ENCODE data around the gene ZFAND3. TPM values are rescaled to one million over a fixed set of nuclear protein-coding genes. Genes with fewer than 3 reads are reported as not detected.
"Not testable (repeated sequence)": the region's sequence is repeated elsewhere in the genome, so short reads cannot be mapped to it uniquely, and the experiment has no call there.

Gene ZFAND3
- total RNA-seq, 4 donors from 2014 or later: 45.0 to 55.2 (median 49.5) TPM

DNA sequence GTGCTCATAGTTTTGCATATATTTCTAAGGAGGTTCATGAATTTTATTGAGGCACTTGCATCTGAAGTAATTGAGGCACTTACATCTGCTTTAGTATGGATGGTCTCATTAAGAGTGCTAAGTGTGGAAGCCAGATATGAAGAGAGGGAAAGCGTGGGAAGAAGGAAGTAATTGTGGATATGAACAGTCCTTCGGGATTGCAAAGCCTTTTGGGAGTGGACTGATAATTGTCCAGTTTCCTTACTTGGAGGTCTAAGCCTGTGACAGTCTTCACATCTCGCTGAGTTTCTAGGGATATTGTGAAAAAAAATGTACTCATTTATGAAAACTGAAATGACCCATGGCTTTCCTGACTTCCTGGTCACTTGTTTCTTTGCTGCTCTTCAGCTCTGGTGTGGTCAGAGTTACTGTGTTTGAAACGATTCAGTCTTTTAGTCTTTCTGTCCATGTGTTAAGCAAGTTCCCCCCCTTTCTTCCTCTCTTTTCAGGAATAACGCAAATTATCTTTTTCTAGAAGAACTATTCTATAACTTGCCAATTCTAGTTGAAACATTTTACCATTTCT lies 137.3 kb downstream of the ZFAND3 start:
- no peak for ATAC-seq
- Histone ChIP-seq H3K27me3 (no peaks in the 10 kb centered on the region), H3K9me3 (no peaks in the 10 kb centered on the region), H3K27ac (no peak overlapping the region), H3K4me1 (peaks cover 38 to 70% of the 10 kb centered on the region in 2 donors), H3K4me3 (no peak overlapping the region), H3K36me3 (no peaks in the 10 kb centered on the region)
- intact Hi-C loops (cut with DNase I; ENCODE audit: low total_unique reads): no loop called here
- in situ Hi-C loops (cut with MboI; ENCODE audit: low sequenced_read_pairs in 4 of 4): no loop called here
- no peak for DNase-seq
- TF ChIP-seq, protein P1, sequence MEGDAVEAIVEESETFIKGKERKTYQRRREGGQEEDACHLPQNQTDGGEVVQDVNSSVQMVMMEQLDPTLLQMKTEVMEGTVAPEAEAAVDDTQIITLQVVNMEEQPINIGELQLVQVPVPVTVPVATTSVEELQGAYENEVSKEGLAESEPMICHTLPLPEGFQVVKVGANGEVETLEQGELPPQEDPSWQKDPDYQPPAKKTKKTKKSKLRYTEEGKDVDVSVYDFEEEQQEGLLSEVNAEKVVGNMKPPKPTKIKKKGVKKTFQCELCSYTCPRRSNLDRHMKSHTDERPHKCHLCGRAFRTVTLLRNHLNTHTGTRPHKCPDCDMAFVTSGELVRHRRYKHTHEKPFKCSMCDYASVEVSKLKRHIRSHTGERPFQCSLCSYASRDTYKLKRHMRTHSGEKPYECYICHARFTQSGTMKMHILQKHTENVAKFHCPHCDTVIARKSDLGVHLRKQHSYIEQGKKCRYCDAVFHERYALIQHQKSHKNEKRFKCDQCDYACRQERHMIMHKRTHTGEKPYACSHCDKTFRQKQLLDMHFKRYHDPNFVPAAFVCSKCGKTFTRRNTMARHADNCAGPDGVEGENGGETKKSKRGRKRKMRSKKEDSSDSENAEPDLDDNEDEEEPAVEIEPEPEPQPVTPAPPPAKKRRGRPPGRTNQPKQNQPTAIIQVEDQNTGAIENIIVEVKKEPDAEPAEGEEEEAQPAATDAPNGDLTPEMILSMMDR (IDR thresholded peaks at IDR 0.05 in 4 of 5, conservative IDR thresholded peaks at IDR 0.05 in 1 of 5): no peak
- no peak for TF ChIP-seq POLR2A (IDR thresholded peaks at IDR 0.05)

DNA sequence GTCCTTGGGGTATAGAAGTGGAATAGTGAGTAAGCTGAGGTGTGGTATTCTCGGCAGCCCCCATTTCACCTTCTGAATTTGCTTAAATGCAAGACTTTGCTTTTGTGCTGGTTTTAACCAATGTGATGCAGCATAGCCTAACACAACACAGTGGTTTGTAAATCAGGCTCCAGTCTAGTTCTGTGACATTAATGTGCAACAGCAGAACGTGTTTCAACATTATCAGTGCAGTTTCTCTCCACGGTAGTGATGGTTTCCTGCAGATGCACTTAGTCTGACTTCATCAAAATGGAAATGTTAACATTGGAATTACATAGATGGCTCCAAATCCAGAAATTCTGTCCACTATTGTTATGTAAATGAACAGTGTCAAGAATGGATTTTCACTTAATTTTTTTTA lies 139.5 kb downstream of the ZFAND3 start:
- ATAC-seq (no peak), DNase-seq (no peak)
- H3K27ac ChIP-seq: no peak overlapping the region
- in situ Hi-C loops (cut with MboI; ENCODE audit: low sequenced_read_pairs in 4 of 4): no loop called here
- no peak overlapping the region for H3K4me3 ChIP-seq
- H3K36me3 ChIP-seq: no peaks in the 10 kb centered on the region
- no peaks in the 10 kb centered on the region for H3K9me3 ChIP-seq
- H3K27me3 ChIP-seq: no peaks in the 10 kb centered on the region
- intact Hi-C loops (cut with DNase I; ENCODE audit: low total_unique reads): no loop called here
- H3K4me1 ChIP-seq: peaks cover 28 to 49% of the 10 kb centered on the region in 2 donors
- TF ChIP-seq, protein P1 (IDR thresholded peaks at IDR 0.05 in 4 of 5, conservative IDR thresholded peaks at IDR 0.05 in 1 of 5): no peak
- TF ChIP-seq POLR2A (IDR thresholded peaks at IDR 0.05): no peak

DNA sequence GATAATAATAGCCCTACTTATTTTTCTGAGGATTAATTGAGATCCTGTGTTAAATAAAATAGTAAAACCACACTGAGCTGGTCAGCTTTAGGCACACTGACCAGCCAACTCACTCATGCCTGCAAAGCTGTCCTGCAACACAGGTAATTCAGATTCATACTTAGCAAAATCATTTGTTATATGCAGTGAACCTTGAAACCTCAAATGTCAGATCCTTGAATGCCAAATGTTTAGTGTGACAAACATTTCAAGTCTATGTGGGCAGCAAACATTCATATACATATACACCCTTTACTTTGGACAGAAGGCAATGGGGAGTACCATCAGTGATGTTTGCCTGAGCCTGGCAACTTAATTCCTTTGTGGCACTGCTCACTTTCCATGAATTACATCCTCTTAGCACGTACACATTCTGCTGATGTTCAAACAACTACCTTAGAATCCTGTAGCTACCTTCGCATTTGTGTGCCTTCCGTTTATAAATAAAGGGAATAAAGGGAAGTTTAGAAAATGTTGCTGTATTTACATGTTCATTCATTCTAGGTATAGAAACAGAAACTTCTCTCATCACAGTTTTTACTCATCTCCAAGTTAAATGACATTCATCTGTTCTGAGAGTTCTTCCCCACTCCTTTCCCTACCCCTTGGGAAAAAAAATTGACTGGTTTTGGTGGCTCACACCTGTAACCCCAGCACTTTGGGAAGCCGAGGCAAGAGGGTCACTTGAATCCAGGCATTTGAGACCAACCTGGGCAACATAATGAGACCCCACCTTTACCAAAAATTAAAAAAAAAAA lies 140.8 kb downstream of the ZFAND3 start:
- H3K4me1 ChIP-seq: peaks cover 26 to 37% of the 10 kb centered on the region in 2 donors
- no peaks in the 10 kb centered on the region for H3K36me3 ChIP-seq
- in situ Hi-C loops (cut with MboI; ENCODE audit: low sequenced_read_pairs in 4 of 4): no loop called here

DNA sequence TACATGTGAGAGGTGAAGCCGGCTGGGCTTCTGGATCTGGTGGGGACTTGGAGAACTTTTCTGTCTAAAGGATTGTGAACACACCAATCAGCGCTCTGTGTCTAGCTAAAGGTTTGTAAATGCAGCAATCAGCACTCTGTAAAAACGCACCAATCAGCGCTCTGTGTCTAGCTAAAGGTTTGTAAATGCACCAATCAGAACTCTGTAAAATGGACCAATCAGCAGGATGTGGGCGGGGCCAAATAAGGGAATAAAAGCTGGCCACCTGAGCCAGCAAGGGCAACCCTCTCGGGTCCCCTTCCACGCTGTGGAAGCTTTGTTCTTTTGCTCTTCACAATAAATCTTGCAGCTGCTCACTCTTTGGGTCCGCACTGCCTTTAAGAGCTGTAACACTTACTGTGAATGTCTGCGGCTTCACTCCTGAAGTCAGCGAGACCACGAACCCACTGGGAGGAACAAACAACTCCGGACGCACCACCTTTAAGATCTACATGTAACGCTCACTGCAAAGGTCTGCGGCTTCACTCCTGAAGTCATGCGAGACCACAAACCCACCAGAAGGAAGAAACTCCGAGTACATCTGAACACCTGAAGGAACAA lies 143.1 kb downstream of the ZFAND3 start:
- DNase-seq; H3K27ac ChIP-seq; H3K27me3 ChIP-seq; ATAC-seq; H3K4me3 ChIP-seq; intact Hi-C loops (cut with DNase I; ENCODE audit: low total_unique reads); H3K36me3 ChIP-seq; in situ Hi-C loops (cut with MboI; ENCODE audit: low sequenced_read_pairs in 4 of 4); H3K9me3 ChIP-seq: not testable (repeated sequence)
- peaks cover 5 to 21% of the 10 kb centered on the region in 2 donors for H3K4me1 ChIP-seq

More for the DNA sequence above, 140.8 kb downstream of the ZFAND3 start:
- H3K27ac ChIP-seq: no peak overlapping the region
- intact Hi-C loops (cut with DNase I; ENCODE audit: low total_unique reads): no loop called here
- no peak for DNase-seq
- H3K27me3 ChIP-seq: no peaks in the 10 kb centered on the region
- no peak for ATAC-seq
- no peaks in the 10 kb centered on the region for H3K9me3 ChIP-seq
- TF ChIP-seq POLR2A (IDR thresholded peaks at IDR 0.05): no peak
- TF ChIP-seq, protein P1 (IDR thresholded peaks at IDR 0.05 in 4 of 5, conservative IDR thresholded peaks at IDR 0.05 in 1 of 5): no peak
- no peak overlapping the region for H3K4me3 ChIP-seq

DNA sequence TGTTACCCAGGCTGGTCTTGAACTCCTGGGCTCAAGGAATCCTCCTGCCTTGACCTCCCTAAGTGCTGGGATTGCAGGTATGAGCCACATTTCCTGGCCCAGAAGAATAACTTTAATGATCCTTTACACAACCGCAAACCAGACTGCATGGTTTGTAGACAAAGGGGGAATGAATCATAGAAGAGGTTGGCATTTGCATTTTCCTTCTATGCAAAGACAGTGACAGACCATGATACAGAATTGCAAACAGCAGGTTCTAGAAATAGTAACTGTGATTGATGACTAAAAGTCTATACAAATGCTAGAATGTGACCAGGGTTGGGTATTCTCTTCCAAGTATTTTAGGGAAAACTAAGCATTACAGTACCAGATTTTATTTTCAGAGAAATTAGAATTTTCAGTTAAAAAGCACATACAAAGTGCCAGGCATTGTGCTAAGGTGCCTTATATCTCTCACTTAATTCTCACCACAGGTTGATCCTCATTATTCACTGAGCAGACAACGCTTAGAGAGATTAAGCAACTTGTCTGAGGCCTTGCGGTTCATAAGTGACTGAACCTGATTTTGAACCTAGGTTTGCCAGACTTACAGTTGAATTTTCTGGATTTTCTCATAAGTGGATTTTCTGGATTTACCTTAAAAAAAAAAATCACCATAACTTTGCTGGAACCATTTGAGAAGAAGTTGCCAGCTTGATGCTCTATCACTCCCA lies 146.6 kb downstream of the ZFAND3 start:
- TF ChIP-seq, protein P1 (IDR thresholded peaks at IDR 0.05 in 4 of 5, conservative IDR thresholded peaks at IDR 0.05 in 1 of 5): no peak
- TF ChIP-seq POLR2A (IDR thresholded peaks at IDR 0.05): no peak
- ATAC-seq: no peak
- intact Hi-C loops (cut with DNase I; ENCODE audit: low total_unique reads) (no loop called here), in situ Hi-C loops (cut with MboI; ENCODE audit: low sequenced_read_pairs in 4 of 4) (no loop called here)
- H3K9me3 ChIP-seq: no peaks in the 10 kb centered on the region
- no peaks in the 10 kb centered on the region for H3K36me3 ChIP-seq
- peaks cover 0 to 12% of the 10 kb centered on the region in 2 donors for H3K4me1 ChIP-seq
- H3K27ac ChIP-seq: no peak overlapping the region
- H3K27me3 ChIP-seq: no peaks in the 10 kb centered on the region
- DNase-seq: no peak
- H3K4me3 ChIP-seq: no peak overlapping the region

All from gastrocnemius medialis (tissue), 4 donors.